BJ (cell line): ENCODE data around the gene DDX41. TPM values are rescaled to one million over a fixed set of nuclear protein-coding genes. Genes with fewer than 3 reads are reported as not detected.

Source experiments
- CTCF ChIA-PET: fragments of 350-600 bp; formaldehyde crosslinking; extraction: SDS; loops from one replicate; lab custom pipeline; 2021; ENCODE audit warnings: antibody characterized with exemption, inconsistent platforms; lab: Yijun Ruan, JAX
- POLR2A ChIA-PET: fragments of 300-600 bp; sonication (Branson Sonifier 250); formaldehyde crosslinking; extraction: SDS; loops from one replicate; lab custom pipeline; 2021; ENCODE audit warnings: antibody characterized with exemption; lab: Charles Lee
- DNase-seq: peaks from one replicate; pipeline ENCODE4 v3.0.0-alpha.2; 2011; ENCODE audit warnings: low read depth
- H3K27me3 ChIP-seq: 2 replicates; pipeline ENCODE4 v1.6.0; 2011; ENCODE audit warnings: low read length; ENCODE audit not compliant: control insufficient read depth, insufficient read depth
- H3K36me3 ChIP-seq: 2 replicates; pipeline ENCODE4 v1.5.1; 2011; ENCODE audit warnings: low read length; ENCODE audit not compliant: control insufficient read depth, insufficient read depth
- H3K4me3 ChIP-seq: 2 replicates; pipeline ENCODE4 v1.5.1; 2011; ENCODE audit warnings: low read depth, mild to moderate bottlenecking, control low read depth, low read length
- CTCF ChIP-seq: IDR thresholded peaks from 2 replicates; pipeline ENCODE4 v1.5.1; 2011; ENCODE audit warnings: low read depth, mild to moderate bottlenecking, control low read depth, inconsistent platforms, low read length, moderate library complexity; ENCODE audit not compliant: insufficient read depth
- polyA plus RNA-seq: library from polyadenylated mRNA; depleted of rRNA; stranded (reverse); fragments of >200 nt; gene quantifications from 2 replicates; pipeline ENCODE4 v1.2.3, GENCODE V29; 2011

DDX41 gene
- polyA plus RNA-seq, 1 experiment: 144 TPM

DNA sequence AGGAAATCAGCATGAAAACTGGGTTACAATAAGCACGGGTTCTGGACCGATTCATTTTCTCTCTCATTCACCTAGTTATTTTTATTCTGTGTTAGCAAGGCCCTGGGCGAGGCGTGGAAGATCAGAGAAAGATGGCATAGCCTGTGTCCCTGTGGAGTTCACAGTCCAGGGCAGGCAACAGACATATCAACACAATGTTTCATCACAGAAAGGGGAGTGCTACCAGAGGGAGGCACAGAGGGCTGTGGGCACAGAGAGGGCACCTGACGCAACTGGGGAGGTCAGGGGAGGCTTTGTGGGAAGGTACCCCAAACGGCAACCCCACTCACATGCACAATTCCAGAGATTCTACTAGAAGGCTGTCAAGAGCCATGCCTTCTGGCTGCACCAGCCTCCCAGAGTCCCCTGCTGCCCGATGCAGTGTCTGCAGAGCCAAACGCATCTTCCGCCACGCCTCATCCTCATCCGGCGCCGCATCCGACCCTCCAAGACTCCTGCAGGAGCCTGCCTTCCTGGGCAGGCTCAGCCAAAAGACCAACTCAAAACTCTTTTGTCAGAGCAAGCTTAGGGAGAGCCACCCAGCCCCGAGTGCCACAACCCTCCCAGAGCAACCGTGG, 36.2 kb upstream of the DDX41 start:
- DNase-seq: no peak
- no peaks in the 10 kb centered on the region for H3K27me3 ChIP-seq
- H3K36me3 ChIP-seq: 0 out of 2 replicates have a peak, but pooled peaks cover 3% of the 10 kb centered on the region
- ChIA-PET POLR2A (no interaction called here), CTCF (interaction anchor here (0.9 to 1.2 kb wide), 2 partner anchors 14 to 52 kb away, joined by 4 read pairs; no protein-coding TSS in a partner anchor)
- peak; percentile 28; the same call in 1 of the 2 replicates for TF ChIP-seq CTCF
- H3K4me3 ChIP-seq: peak overlapping the region; percentile 89

- Histone ChIP-seq H3K4me3 (no peak overlapping the region), H3K36me3 (0 out of 2 replicates have a peak, but pooled peaks cover 3% of the 10 kb centered on the region), H3K27me3 (no peaks in the 10 kb centered on the region)
- TF ChIP-seq CTCF: no peak
- ChIA-PET POLR2A (no interaction called here), CTCF (no interaction called here)
- DNase-seq: no peak
These were observed 33.4 kb upstream of the DDX41 start for GRCh38 chr5:177550122-177550521.

DNA sequence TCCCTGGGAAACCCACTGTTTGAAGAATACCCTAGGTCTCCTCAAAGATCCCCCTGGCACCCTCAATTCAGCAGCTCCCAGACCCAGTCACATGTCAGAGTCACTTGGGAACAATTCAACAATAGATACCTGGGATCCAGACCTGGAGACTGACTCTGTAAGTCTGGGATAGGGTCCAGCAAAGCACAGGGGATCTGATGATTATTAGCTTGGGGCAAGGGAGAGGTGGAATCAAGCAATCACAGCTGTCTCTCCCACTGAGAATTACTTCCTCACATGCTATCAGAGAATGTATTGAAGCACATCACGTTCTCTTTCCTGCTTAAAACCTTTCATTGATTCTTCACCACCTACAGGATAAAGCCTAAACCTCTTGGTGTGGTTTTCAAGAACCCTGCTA, 31.7 kb upstream of the DDX41 start:
- Histone ChIP-seq H3K4me3 (no peak overlapping the region), H3K27me3 (no peaks in the 10 kb centered on the region), H3K36me3 (0 out of 2 replicates have a peak, but pooled peaks cover 3% of the 10 kb centered on the region)
- ChIA-PET CTCF (interaction anchor here (1.1 to 1.3 kb wide), 2 partner anchors 10 to 12 kb away, joined by 3 to 5 read pairs; no protein-coding TSS in a partner anchor), POLR2A (interaction anchor here (0.5 kb wide), 1 partner anchor 69 kb away, joined by 3 read pairs; no protein-coding TSS in a partner anchor)
- DNase-seq: no peak
- no peak for TF ChIP-seq CTCF

GRCh38 chr5:177547736-177548135, 31.0 kb upstream of the DDX41 start:
- Histone ChIP-seq H3K4me3 (no peak overlapping the region), H3K36me3 (0 out of 2 replicates have a peak, but pooled peaks cover 3% of the 10 kb centered on the region), H3K27me3 (no peaks in the 10 kb centered on the region)
- DNase-seq: no peak
- POLR2A ChIA-PET: no interaction called here
- no peak for TF ChIP-seq CTCF
- CTCF ChIA-PET: interaction anchor here (1.1 kb wide), 1 partner anchor 13 kb away, joined by 3 read pairs; no protein-coding TSS in a partner anchor

GRCh38 chr5:177546258-177546741, 29.5 kb upstream of the DDX41 start:
- CTCF ChIA-PET: interaction anchor here (0.6 to 1.8 kb wide), 6 partner anchors 8 to 57 kb away, joined by 3 to 13 read pairs (median 3); partner anchors contain the start of gene TMED9
- no peaks in the 10 kb centered on the region for H3K27me3 ChIP-seq
- peak; percentile 97 for DNase-seq
- POLR2A ChIA-PET: interaction anchor here (0.5 to 1.2 kb wide), 5 partner anchors 9 to 1768 kb away, joined by 3 to 5 read pairs (median 3); no protein-coding TSS in a partner anchor
- peak; percentile 16; the same call in 1 of the 2 replicates for TF ChIP-seq CTCF
- H3K36me3 ChIP-seq: 0 out of 2 replicates have a peak, but pooled peaks cover 2% of the 10 kb centered on the region
- H3K4me3 ChIP-seq: no peak overlapping the region
